Smooth muscle cell (in vitro differentiated cells): ENCODE measurements around the gene UNKL. TPM values are rescaled to one million over a fixed set of nuclear protein-coding genes. Genes with fewer than 3 reads are reported as not detected.

Experiments
- DNase-seq: peaks from one replicate; lab custom pipeline; 2025; ENCODE audit not compliant: unreplicated experiment; lab: John Stamatoyannopoulos, UW
- H2AFZ ChIP-seq: fragments of 200-600 bp; sonication (generic); 2 replicates; pipeline ENCODE4 v1.6.0; 2016; ENCODE audit warnings: antibody characterized with exemption, low read depth, mild to moderate bottlenecking
- H3F3A ChIP-seq: fragments of 200-600 bp; sonication (generic); 2 replicates; pipeline ENCODE4 v1.6.0; 2017; ENCODE audit warnings: antibody characterized with exemption, low read depth
- H3K27ac ChIP-seq: fragments of 200-600 bp; sonication (generic); 2 replicates; pipeline ENCODE4 v1.5.1; 2016; ENCODE audit warnings: low read depth, mild to moderate bottlenecking
- H3K27me3 ChIP-seq: fragments of 200-600 bp; sonication (generic); 2 replicates; pipeline ENCODE4 v1.6.1; 2016; ENCODE audit warnings: low read depth, mild to moderate bottlenecking
- H3K36me3 ChIP-seq: fragments of 200-600 bp; sonication (generic); 2 replicates; pipeline ENCODE4 v1.5.1; 2016; ENCODE audit warnings: low read depth
- H3K4me1 ChIP-seq: fragments of 200-600 bp; sonication (generic); 2 replicates; pipeline ENCODE4 v1.5.1; 2016; ENCODE audit warnings: low read depth
- H3K4me2 ChIP-seq: fragments of 200-600 bp; sonication (generic); 2 replicates; pipeline ENCODE4 v1.6.0; 2016; ENCODE audit warnings: mild to moderate bottlenecking
- H3K4me3 ChIP-seq: fragments of 200-600 bp; sonication (generic); 2 replicates; pipeline ENCODE4 v1.5.1; 2016; ENCODE audit warnings: mild to moderate bottlenecking
- H3K79me2 ChIP-seq: fragments of 200-600 bp; sonication (generic); 2 replicates; pipeline ENCODE4 v1.6.0; 2016; ENCODE audit warnings: low read depth, mild to moderate bottlenecking
- H3K9ac ChIP-seq: fragments of 200-600 bp; sonication (generic); 2 replicates; pipeline ENCODE4 v1.6.0; 2016; ENCODE audit warnings: low read depth
- H3K9me3 ChIP-seq: fragments of 200-600 bp; sonication (generic); replicated peaks from 2 replicates; pipeline ENCODE4 v1.5.1; 2016; ENCODE audit warnings: low read depth
- H4K20me1 ChIP-seq: fragments of 200-600 bp; sonication (generic); 2 replicates; pipeline ENCODE4 v1.6.0; 2016; ENCODE audit warnings: low read depth
- WGBS: methylation state at CpG from one replicate; pipeline ENCODE4 v1.1.7; 2016; ENCODE audit warnings: low lambda C conversion rate; 5-methylcytosine and 5-hydroxymethylcytosine counted together
- polyA plus RNA-seq: library from polyadenylated mRNA; unstranded; fragments of >200 nt; fragmentation: Nextera tagmentation; extraction: Ambion mirVana; gene quantifications from 2 replicates; pipeline ENCODE4 v1.2.1, GENCODE V29; 2016
- total RNA-seq: library from RNA; depleted of rRNA; stranded (reverse); fragments of >200 nt; gene quantifications from 2 replicates; pipeline ENCODE4 v1.2.3, GENCODE V29; 2014
- TF ChIP-seq, protein P1 (sequence below): fragments of 200-600 bp; sonication (generic); IDR thresholded peaks from 2 replicates; pipeline ENCODE4 v1.5.1; 2017; ENCODE audit warnings: borderline replicate concordance, mild to moderate bottlenecking, antibody characterized with exemption; ENCODE audit not compliant: insufficient read depth, poor library complexity, severe bottlenecking

Gene UNKL
- total and polyA plus RNA-seq, 2 experiments from 2014 or later, result 5.2 to 6.2 TPM

DNA sequence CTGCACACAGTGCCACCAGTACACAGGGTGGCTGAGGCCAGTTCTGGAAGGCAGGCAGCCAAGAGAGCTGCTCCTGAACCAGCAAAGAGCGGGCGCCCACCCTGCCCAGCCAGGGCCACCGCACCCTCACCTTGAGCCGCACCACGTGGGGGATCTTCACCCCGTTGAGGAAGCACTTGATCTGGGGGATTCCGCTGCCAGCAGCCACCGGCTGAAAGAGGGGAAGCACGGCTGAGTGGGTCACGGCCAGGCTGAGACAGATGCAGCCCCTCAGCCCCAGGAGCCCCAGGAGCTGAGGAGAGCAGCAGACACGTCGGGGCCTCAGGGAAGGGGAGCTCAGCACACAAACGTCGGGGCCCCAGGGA is 44.5 kb upstream of the UNKL start:
- DNase-seq, result no peak
- WGBS, result 83% methylated on average over 14 of the region's 14 CpGs
- no peaks in the 10 kb centered on the region for H3K36me3 ChIP-seq

GRCh38 chr16:1458336-1458976 is 44.0 kb upstream of the UNKL start:
- 91% methylated on average over 26 of the region's 26 CpGs for WGBS
- TF ChIP-seq, protein P1, sequence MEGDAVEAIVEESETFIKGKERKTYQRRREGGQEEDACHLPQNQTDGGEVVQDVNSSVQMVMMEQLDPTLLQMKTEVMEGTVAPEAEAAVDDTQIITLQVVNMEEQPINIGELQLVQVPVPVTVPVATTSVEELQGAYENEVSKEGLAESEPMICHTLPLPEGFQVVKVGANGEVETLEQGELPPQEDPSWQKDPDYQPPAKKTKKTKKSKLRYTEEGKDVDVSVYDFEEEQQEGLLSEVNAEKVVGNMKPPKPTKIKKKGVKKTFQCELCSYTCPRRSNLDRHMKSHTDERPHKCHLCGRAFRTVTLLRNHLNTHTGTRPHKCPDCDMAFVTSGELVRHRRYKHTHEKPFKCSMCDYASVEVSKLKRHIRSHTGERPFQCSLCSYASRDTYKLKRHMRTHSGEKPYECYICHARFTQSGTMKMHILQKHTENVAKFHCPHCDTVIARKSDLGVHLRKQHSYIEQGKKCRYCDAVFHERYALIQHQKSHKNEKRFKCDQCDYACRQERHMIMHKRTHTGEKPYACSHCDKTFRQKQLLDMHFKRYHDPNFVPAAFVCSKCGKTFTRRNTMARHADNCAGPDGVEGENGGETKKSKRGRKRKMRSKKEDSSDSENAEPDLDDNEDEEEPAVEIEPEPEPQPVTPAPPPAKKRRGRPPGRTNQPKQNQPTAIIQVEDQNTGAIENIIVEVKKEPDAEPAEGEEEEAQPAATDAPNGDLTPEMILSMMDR, result no peak
- H3K79me2 ChIP-seq, result no peaks in the 10 kb centered on the region
- H3K27me3 ChIP-seq, result no peaks in the 10 kb centered on the region
- no peaks in the 10 kb centered on the region for H3K9me3 ChIP-seq
- no peak overlapping the region for H2AFZ ChIP-seq
- no peaks in the 10 kb centered on the region for H3K4me1 ChIP-seq
- no peaks in the 10 kb centered on the region for H4K20me1 ChIP-seq
- no peak overlapping the region for H3K27ac ChIP-seq
- no peak overlapping the region for H3K9ac ChIP-seq
- no peak overlapping the region for H3K4me2 ChIP-seq
- no peaks in the 10 kb centered on the region for H3F3A ChIP-seq
- DNase-seq, result no peak
- no peaks in the 10 kb centered on the region for H3K36me3 ChIP-seq
- no peak overlapping the region for H3K4me3 ChIP-seq

More for the DNA sequence above, 44.5 kb upstream of the UNKL start:
- Histone ChIP-seq H3K4me3 (no peak overlapping the region), H3K79me2 (no peaks in the 10 kb centered on the region), H3K4me1 (no peaks in the 10 kb centered on the region), H4K20me1 (no peaks in the 10 kb centered on the region), H3K9ac (no peak overlapping the region), H3F3A (no peaks in the 10 kb centered on the region), H3K4me2 (no peak overlapping the region), H3K27me3 (no peaks in the 10 kb centered on the region), H2AFZ (no peak overlapping the region), H3K9me3 (no peaks in the 10 kb centered on the region), H3K27ac (no peak overlapping the region)
- TF ChIP-seq, protein P1, result no peak

DNA sequence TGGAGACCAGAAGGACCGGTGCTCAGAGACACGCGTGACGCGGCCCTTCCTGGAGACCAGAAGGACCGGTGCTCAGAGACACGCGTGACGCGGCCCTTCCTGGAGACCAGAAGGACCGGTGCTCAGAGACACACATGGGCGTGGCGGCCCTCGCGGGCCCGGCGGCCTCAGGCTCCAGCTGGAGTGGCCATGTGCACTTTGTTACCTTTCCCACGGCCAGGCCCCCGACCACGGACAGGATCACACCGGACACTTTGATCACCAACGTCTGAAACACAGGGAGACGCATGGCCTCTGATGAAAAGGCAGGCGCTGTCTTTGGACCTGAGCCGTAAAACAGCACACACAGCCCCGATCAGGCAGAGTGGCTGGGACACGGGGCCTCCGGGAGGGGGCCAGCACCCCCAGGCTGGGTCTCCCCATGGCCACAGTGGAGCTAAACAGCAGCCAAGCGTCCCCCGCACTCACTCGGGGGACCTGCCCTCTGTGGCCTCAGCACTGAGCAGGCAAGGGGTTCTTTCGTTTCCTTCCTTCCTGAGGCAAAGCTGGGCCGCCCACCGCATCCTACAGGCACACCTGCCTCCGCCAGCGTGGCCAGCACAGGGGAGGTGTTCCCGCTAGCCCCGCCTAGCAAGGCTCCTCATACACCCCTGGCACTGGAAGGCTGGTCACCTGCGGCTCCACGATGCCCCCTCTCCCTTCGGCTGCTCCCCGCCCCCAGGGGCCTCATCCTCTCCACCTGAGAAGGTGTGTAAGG is 43.2 kb upstream of the UNKL start:
- Histone ChIP-seq H3K79me2 (no peaks in the 10 kb centered on the region), H3K27ac (no peak overlapping the region), H3K4me1 (no peaks in the 10 kb centered on the region), H3K4me3 (no peak overlapping the region), H3K4me2 (no peak overlapping the region), H2AFZ (no peak overlapping the region), H3F3A (no peaks in the 10 kb centered on the region), H3K9me3 (no peaks in the 10 kb centered on the region), H3K36me3 (no peaks in the 10 kb centered on the region), H4K20me1 (no peaks in the 10 kb centered on the region), H3K27me3 (no peaks in the 10 kb centered on the region), H3K9ac (no peak overlapping the region)
- DNase-seq, result no peak
- TF ChIP-seq, protein P1, result no peak
- 97% methylated on average over 37 of the region's 42 CpGs for WGBS

DNA sequence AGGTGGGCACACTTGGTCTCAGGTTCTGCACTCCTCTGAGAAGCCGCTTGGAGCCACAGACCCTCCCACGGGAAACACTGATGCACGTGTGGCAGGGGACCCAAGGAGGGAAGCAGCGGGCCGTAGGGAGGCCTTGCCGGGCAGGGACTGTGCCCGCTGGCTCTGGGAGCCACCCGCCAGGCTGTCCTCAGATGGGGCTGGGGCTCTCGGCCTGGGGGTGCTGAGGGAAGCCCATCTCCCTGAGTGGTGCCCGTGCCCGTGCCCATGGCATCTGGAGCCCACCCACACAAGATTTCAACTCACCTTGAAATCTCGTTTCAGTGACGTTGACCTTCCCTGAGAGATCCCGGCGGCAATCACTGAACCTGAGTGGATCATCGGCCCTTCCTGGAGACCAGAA is 42.4 kb upstream of the UNKL start:
- no peak overlapping the region for H3K9ac ChIP-seq
- H3F3A ChIP-seq, result no peaks in the 10 kb centered on the region
- no peak overlapping the region for H3K4me3 ChIP-seq
- H2AFZ ChIP-seq, result no peak overlapping the region
- H3K27ac ChIP-seq, result no peak overlapping the region
- H3K4me2 ChIP-seq, result no peak overlapping the region
- H3K27me3 ChIP-seq, result no peaks in the 10 kb centered on the region
- H3K79me2 ChIP-seq, result no peaks in the 10 kb centered on the region
- TF ChIP-seq, protein P1, result no peak
- 97% methylated on average over 16 of the region's 16 CpGs for WGBS
- no peaks in the 10 kb centered on the region for H3K36me3 ChIP-seq
- H4K20me1 ChIP-seq, result no peaks in the 10 kb centered on the region
- H3K4me1 ChIP-seq, result no peaks in the 10 kb centered on the region
- no peak for DNase-seq
- H3K9me3 ChIP-seq, result no peaks in the 10 kb centered on the region
